Measurements from ENCODE around the gene CDS1. TPM values are rescaled to one million over a fixed set of nuclear protein-coding genes. Genes with fewer than 3 reads are reported as not detected.

Gene CDS1
- total and polyA plus RNA-seq, 2 of the 8 experiments (the other 6 are each of a cell fraction or from before 2014, with no cell fraction given): 8.7 to 13.9 TPM

DNA sequence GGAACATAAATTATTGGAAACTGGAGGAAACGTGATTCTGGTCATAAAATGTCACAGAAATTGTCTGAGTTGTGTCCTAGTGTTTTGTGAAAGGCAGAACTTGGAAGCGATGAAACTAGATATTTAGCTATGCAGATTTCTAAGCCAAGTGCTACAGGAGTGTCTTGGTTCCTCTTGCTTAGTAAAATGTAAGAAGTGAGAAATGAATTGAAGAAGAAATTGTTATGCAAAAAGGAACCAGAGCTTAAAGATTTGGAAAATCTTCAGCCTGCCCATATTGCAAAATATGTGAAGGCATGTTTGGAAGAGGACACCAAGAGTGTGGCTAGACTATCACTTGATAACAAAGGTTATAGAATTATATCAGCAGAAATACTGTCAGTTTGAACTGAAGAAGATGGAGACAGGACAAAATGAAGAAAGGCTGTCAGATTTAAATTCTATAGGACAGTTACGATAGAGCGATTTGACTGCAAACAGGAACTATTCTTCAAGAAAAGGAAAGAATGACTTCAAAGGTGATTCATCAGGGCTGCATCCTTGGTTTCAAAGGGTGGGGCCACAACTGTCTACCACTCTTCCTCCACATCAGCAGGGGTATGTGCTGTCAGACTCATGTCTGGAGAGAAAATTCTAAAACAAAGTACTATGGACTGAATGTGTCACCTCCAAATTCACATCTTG lies 9.4 kb upstream of the CDS1 start:
- no peak for FAIRE-seq
- no peak overlapping the region for H2BK20ac ChIP-seq (ENCODE audit: low read length)
- no peaks in the 10 kb centered on the region for H3K79me2 ChIP-seq (ENCODE audit: control insufficient read depth in 1 of 2, insufficient read depth in 2 of 2, low read length in 2 of 2)
- 95% methylated on average over 4 of the region's 4 CpGs; no CpG with 5 or more reads in 1 of the 2 experiments for WGBS, 2 experiments (ENCODE audit: extremely low coverage in 1 of 2, insufficient coverage in 1 of 2, insufficient read length in 1 of 2, insufficient replicate concordance in 2 of 2, low coverage in 1 of 2, low lambda C conversion rate in 2 of 2, missing lambda C conversion rate in 1 of 2)
- no peak for DNase-seq (ENCODE audit: low read depth in 1 of 2, low spot score in 2 of 2)
- no peak overlapping the region for H4K5ac ChIP-seq (ENCODE audit: insufficient read length, low read depth, low read length)
- no peak overlapping the region for H3K18ac ChIP-seq (ENCODE audit: extremely low read depth, low read length)
- no peaks in the 10 kb centered on the region for H3K79me1 ChIP-seq (ENCODE audit: low read depth, low read length)
- no peaks in the 10 kb centered on the region for H3K27me3 ChIP-seq (replicated peaks in 1 of 4; ENCODE audit: control insufficient read depth in 3 of 4, extremely low read depth in 1 of 4, insufficient read depth in 3 of 4, low read length in 3 of 4)
- H3K9me3 ChIP-seq (ENCODE audit: insufficient read depth in 2 of 2, low read depth in 1 of 2, low read length in 1 of 2): no peaks in the 10 kb centered on the region
- no peak overlapping the region for H4K91ac ChIP-seq (replicated peaks; ENCODE audit: insufficient read length, low read length)
- H3K4me2 ChIP-seq (ENCODE audit: insufficient read depth in 1 of 2, low read depth in 2 of 2, low read length in 2 of 2): no peak overlapping the region
- no peak overlapping the region for H4K8ac ChIP-seq (ENCODE audit: extremely low read depth, insufficient read depth, low read length)
- H3K23me2 ChIP-seq (ENCODE audit: low read depth, low read length): no peaks in the 10 kb centered on the region; the same call in 1 of the 2 replicates
- no peak overlapping the region for H3K9ac ChIP-seq (replicated peaks in 1 of 4; ENCODE audit: extremely low read depth in 1 of 4, low read depth in 3 of 4, low read length in 3 of 4)
- no peak overlapping the region for H3K23ac ChIP-seq (ENCODE audit: insufficient read length)
- no peak overlapping the region for H2AK5ac ChIP-seq (ENCODE audit: low read depth, low read length)
- H3K27ac ChIP-seq (ENCODE audit: low read depth, low read length): no peak overlapping the region
- no peak overlapping the region for H2AFZ ChIP-seq (ENCODE audit: low read length)
- POLR2A ChIA-PET (ENCODE audit: partially characterized antibody): interaction anchor here (3.6 kb wide), 1 partner anchor 9 kb away, joined by 17 read pairs; the partner anchor contains the start of gene CDS1
- H2BK12ac ChIP-seq (ENCODE audit: low read depth, low read length): no peak overlapping the region
- CTCF ChIA-PET (ENCODE audit: partially characterized antibody): interaction anchor here (1.5 to 2.4 kb wide), 3 partner anchors 15 to 90 kb away, joined by 3 to 11 read pairs (median 6); no protein-coding TSS in a partner anchor
- H3K4ac ChIP-seq (replicated peaks; ENCODE audit: insufficient read length, low read depth, low read length): no peak overlapping the region
- H3K56ac ChIP-seq (replicated peaks; ENCODE audit: insufficient read length, low read depth, low read length): no peak overlapping the region
- H2BK120ac ChIP-seq (replicated peaks; ENCODE audit: low read depth, low read length): no peak overlapping the region
- H3K4me3 ChIP-seq (ENCODE audit: extremely low read depth in 1 of 4, insufficient read depth in 2 of 4, low read depth in 3 of 4, low read length in 4 of 4): no peak overlapping the region
- no peaks in the 10 kb centered on the region for H3K36me3 ChIP-seq (ENCODE audit: control insufficient read depth in 2 of 4, insufficient read depth in 4 of 4, low read length in 3 of 4)
- no peak overlapping the region for H3K14ac ChIP-seq (ENCODE audit: insufficient read length)
- H2BK5ac ChIP-seq (ENCODE audit: low read depth, low read length): no peak overlapping the region
- H3K4me1 ChIP-seq (replicated peaks in 1 of 4; ENCODE audit: control insufficient read depth in 3 of 4, insufficient read depth in 4 of 4, low read length in 3 of 4): peaks cover 0 to 6% (median 4%) of the 10 kb centered on the region in 4 experiments; a peak in 6 of 7 replicates
- no peak overlapping the region for H2BK15ac ChIP-seq (ENCODE audit: low read length)
- no peaks in the 10 kb centered on the region for H4K20me1 ChIP-seq (replicated peaks in 1 of 2; ENCODE audit: control insufficient read depth in 1 of 2, insufficient read depth in 2 of 2, low read length in 2 of 2)
- TF ChIP-seq POLR2AphosphoS5 (IDR thresholded peaks at IDR 0.05; ENCODE audit: low read depth, low read length): no peak
- TF ChIP-seq, protein P1, sequence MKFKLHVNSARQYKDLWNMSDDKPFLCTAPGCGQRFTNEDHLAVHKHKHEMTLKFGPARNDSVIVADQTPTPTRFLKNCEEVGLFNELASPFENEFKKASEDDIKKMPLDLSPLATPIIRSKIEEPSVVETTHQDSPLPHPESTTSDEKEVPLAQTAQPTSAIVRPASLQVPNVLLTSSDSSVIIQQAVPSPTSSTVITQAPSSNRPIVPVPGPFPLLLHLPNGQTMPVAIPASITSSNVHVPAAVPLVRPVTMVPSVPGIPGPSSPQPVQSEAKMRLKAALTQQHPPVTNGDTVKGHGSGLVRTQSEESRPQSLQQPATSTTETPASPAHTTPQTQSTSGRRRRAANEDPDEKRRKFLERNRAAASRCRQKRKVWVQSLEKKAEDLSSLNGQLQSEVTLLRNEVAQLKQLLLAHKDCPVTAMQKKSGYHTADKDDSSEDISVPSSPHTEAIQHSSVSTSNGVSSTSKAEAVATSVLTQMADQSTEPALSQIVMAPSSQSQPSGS (IDR thresholded peaks at IDR 0.05; ENCODE audit: low read length): no peak
- TF ChIP-seq RNF2 (IDR thresholded peaks at IDR 0.05; ENCODE audit: borderline replicate concordance, low read depth, low read length, missing control alignments, poor library complexity, severe bottlenecking): no peak

Data from H1 (cell line).